Measurements from ENCODE around the gene COL11A2.

Gene COL11A2

GRCh38 chr6:33204415-33205190, 12.3 kb upstream of the COL11A2 start, which contains the start of gene HSD17B8:
TSS of gene HSD17B8 (plus strand) at chr6:33204655. CDS start at chr6:33204669, 14 bp downstream.
- Mint-ChIP-seq H3K27ac (ENCODE audit: low read depth) (peak within 1 kb of the TSS; percentile 71), H3K4me3 (peak within 1 kb of the TSS; percentile 99), H3K4me1 (peaks cover 73% of the 10 kb centered on the region), H3K9me3 (no peaks in the 10 kb centered on the region), H3K27me3 (no peaks in the 10 kb centered on the region), H3K36me3 (ENCODE audit: insufficient read depth) (peaks cover 41% of the 10 kb centered on the region)
- ATAC-seq (replicated peaks; ENCODE audit: extremely low read depth, poor library complexity, severe bottlenecking) (peak; percentile 59), DNase-seq (ENCODE audit: low spot score in 2 of 2) (peak; percentile 72 to 76)

GRCh38 chr6:33204165-33204414, 11.8 kb upstream of the COL11A2 start:
- H3K36me3 Mint-ChIP-seq (ENCODE audit: insufficient read depth): peaks cover 42% of the 10 kb centered on the region
- peak overlapping the region; percentile 99 for H3K4me3 Mint-ChIP-seq
- H3K4me1 Mint-ChIP-seq: peaks cover 73% of the 10 kb centered on the region
- no peaks in the 10 kb centered on the region for H3K27me3 Mint-ChIP-seq
- no peak for DNase-seq (ENCODE audit: low spot score in 2 of 2)
- no peaks in the 10 kb centered on the region for H3K9me3 Mint-ChIP-seq
- peak overlapping the region; percentile 57 for H3K27ac Mint-ChIP-seq (ENCODE audit: low read depth)
- no peak for ATAC-seq (replicated peaks; ENCODE audit: extremely low read depth, poor library complexity, severe bottlenecking)

DNA sequence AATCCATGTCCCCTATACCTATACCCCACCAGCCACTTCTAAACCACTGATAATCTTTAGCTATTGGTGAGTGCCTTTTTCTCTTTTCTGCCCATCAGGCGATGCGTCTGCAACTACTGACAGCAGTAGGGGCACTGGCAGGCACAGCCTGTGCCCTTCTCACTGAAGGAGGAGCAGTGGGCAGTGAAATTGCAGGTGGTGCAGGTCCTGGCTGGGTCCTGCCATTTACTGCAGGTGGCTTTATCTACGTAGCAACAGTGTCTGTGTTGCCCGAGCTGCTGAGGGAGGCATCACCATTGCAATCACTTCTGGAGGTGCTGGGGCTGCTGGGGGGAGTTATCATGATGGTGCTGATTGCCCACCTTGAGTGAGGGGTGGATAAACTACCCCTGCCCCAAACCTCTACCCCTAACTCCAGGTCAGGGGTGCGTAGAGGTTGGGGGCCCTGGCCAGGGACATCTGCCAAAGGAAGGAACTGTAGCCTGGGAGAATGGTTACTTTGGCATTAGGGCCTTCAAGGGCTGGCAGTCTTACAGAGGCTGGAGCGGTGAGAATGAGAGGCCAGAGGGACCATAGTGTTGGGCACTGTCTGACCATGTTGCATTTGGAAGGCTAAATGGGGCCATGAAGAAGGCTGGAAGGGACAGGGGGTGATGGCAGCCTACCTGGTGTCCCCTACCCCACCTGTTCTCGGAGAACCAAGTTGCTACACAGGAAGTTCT, 11.3 kb upstream of the COL11A2 start:
- H3K4me3 Mint-ChIP-seq: peak overlapping the region; percentile 99
- no peaks in the 10 kb centered on the region for H3K9me3 Mint-ChIP-seq
- H3K27ac Mint-ChIP-seq (ENCODE audit: low read depth): peak overlapping the region; percentile 57
- DNase-seq (ENCODE audit: low spot score in 2 of 2) (no peak), ATAC-seq (replicated peaks; ENCODE audit: extremely low read depth, poor library complexity, severe bottlenecking) (no peak)
- H3K27me3 Mint-ChIP-seq: no peaks in the 10 kb centered on the region
- H3K4me1 Mint-ChIP-seq: peaks cover 73% of the 10 kb centered on the region
- H3K36me3 Mint-ChIP-seq (ENCODE audit: insufficient read depth): peaks cover 37% of the 10 kb centered on the region

DNA sequence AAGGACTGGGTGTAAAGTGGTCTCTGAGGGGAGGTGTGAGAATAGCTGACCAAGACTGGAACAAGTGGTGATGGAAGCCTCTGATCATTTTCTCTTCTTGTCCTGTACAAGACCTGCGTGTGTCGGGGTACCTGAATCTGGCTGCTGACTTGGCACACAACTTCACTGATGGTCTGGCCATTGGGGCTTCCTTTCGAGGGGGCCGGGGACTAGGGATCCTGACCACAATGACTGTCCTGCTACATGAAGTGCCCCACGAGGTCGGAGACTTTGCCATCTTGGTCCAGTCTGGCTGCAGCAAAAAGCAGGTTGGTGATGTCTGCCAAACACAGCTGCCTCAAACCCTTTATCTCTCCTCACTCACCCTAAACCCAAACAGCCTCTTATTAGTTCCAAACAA, 10.5 kb upstream of the COL11A2 start:
- H3K27ac Mint-ChIP-seq (ENCODE audit: low read depth): no peak overlapping the region
- DNase-seq (ENCODE audit: low spot score in 2 of 2): no peak
- ATAC-seq (replicated peaks; ENCODE audit: extremely low read depth, poor library complexity, severe bottlenecking): no peak
- H3K36me3 Mint-ChIP-seq (ENCODE audit: insufficient read depth): peaks cover 31% of the 10 kb centered on the region
- peaks cover 78% of the 10 kb centered on the region for H3K4me1 Mint-ChIP-seq
- H3K9me3 Mint-ChIP-seq: no peaks in the 10 kb centered on the region
- H3K27me3 Mint-ChIP-seq: no peaks in the 10 kb centered on the region
- peak overlapping the region; percentile 99 for H3K4me3 Mint-ChIP-seq

DNA sequence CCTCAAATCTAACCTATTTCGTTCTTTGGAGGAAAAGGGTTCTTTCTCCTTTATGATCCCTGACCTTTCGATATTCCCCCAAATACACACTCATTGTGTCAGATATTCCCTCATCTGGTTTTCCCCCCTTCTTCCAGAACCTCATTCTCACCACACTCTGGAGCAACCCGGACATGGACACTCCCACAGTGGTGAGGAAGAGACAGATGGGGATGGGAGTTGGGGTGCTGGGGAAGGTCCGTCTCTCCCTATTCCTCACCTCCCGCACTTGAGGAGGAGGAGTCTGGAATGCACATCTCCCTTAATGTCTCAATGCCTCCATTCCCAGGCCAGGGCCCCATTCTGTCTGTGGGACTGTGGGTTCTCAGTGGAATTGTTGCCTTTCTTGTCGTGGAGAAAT, 9.7 kb upstream of the COL11A2 start:
- ATAC-seq (replicated peaks; ENCODE audit: extremely low read depth, poor library complexity, severe bottlenecking): no peak
- H3K4me3 Mint-ChIP-seq: peak overlapping the region; percentile 99

DNA sequence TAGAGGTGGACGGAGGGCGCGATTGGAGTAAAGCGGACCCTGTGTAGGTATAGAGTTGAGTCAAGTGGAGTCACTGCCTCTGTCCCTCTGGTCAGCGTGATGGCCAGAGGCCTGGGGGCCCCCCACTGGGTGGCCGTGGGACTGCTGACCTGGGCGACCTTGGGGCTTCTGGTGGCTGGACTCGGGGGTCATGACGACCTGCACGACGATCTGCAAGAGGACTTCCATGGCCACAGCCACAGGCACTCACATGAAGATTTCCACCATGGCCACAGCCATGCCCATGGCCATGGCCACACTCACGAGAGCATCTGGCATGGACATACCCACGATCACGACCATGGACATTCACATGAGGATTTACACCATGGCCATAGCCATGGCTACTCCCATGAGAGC, 8.9 kb upstream of the COL11A2 start:
- DNase-seq (ENCODE audit: low spot score in 2 of 2) (no peak), ATAC-seq (replicated peaks; ENCODE audit: extremely low read depth, poor library complexity, severe bottlenecking) (no peak)
- peak overlapping the region; percentile 99 for H3K4me3 Mint-ChIP-seq
- peaks cover 78% of the 10 kb centered on the region for H3K4me1 Mint-ChIP-seq
- H3K27ac Mint-ChIP-seq (ENCODE audit: low read depth): peak overlapping the region; percentile 99
- peaks cover 41% of the 10 kb centered on the region for H3K36me3 Mint-ChIP-seq (ENCODE audit: insufficient read depth)
- H3K27me3 Mint-ChIP-seq: no peaks in the 10 kb centered on the region
- H3K9me3 Mint-ChIP-seq: no peaks in the 10 kb centered on the region

More for the DNA sequence above, 9.7 kb upstream of the COL11A2 start:
- Mint-ChIP-seq H3K9me3 (no peaks in the 10 kb centered on the region), H3K27ac (ENCODE audit: low read depth) (peak overlapping the region; percentile 74), H3K27me3 (no peaks in the 10 kb centered on the region), H3K36me3 (ENCODE audit: insufficient read depth) (peaks cover 37% of the 10 kb centered on the region), H3K4me1 (peaks cover 82% of the 10 kb centered on the region)
- DNase-seq (ENCODE audit: low spot score in 2 of 2): no peak

DNA sequence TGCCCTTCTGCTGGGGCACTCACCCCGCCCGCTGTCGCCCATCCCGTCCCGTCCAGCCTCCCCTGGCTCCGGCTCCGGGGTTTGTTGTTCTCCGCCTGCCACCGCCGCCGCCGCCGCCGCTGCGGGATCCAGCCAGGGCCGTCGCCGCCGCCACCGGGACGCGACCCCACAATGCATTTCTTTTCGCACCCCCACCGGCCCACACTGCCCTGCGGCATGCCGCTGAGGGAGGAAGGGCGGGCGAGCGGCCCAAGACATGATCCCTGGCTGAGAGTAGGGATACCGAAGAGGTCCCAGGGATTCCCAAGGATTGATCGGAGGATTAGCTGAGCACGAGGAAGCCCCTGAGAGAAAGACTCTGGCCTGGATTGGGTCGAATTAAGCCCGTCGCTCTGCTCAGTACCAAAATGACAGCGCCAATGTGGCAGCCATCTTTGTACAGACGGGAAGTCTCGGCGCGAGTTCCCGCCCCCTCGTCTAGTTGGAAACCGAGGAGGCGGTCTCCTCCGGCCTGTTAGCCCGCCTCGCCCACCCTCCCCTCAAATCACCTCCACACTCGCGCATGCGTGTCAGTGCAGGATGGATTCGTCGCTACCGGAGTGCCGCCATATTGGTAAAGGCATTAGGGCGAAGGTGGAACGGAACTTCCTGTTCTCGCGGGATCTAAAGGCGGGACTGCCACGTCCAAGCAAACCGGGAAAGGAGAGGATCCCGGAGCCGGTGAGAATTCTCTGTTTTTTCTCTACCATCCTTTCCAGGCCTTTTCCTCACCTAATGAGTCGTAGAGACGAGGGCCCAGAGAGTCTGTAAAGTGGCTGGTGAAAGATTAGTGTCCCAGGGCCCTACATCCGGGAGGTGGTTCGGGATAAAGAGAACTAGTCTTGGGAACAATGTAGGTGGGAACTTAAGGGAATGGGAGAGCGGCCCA, 8.2 kb upstream of the COL11A2 start, which contains the start of the genes RXRB and SLC39A7:
Gene RXRB, minus strand, starts transcription at position 447 of the 928 bp plus-strand sequence. Its CDS starts 189 bp downstream, at position 258.
Gene SLC39A7, plus strand, starts transcription at position 649 of the 928 bp plus-strand sequence. CDS start 379 bp downstream, outside the sequence.
- Mint-ChIP-seq H3K4me3 (peak within 1 kb of the TSS; percentile 99), H3K36me3 (ENCODE audit: insufficient read depth) (peaks cover 44% of the 10 kb centered on the region), H3K27me3 (no peaks in the 10 kb centered on the region), H3K9me3 (no peaks in the 10 kb centered on the region), H3K4me1 (peaks cover 71% of the 10 kb centered on the region), H3K27ac (ENCODE audit: low read depth) (peak within 1 kb of the TSS; percentile 99)
- peak; percentile 80 for ATAC-seq (replicated peaks; ENCODE audit: extremely low read depth, poor library complexity, severe bottlenecking)
- DNase-seq (ENCODE audit: low spot score in 2 of 2): peak; percentile 90 to 97

- Mint-ChIP-seq H3K4me3 (peak overlapping the region; percentile 99), H3K27ac (ENCODE audit: low read depth) (peak overlapping the region; percentile 99), H3K36me3 (ENCODE audit: insufficient read depth) (peaks cover 44% of the 10 kb centered on the region), H3K27me3 (no peaks in the 10 kb centered on the region), H3K9me3 (no peaks in the 10 kb centered on the region), H3K4me1 (peaks cover 64% of the 10 kb centered on the region)
- peak; percentile 15 for ATAC-seq (replicated peaks; ENCODE audit: extremely low read depth, poor library complexity, severe bottlenecking)
- no peak for DNase-seq (ENCODE audit: low spot score in 2 of 2)
These were observed 7.5 kb upstream of the COL11A2 start for GRCh38 chr6:33199687-33200218.

- peak overlapping the region; percentile 99 for H3K4me3 Mint-ChIP-seq
- no peaks in the 10 kb centered on the region for H3K9me3 Mint-ChIP-seq
- ATAC-seq (replicated peaks; ENCODE audit: extremely low read depth, poor library complexity, severe bottlenecking) (no peak), DNase-seq (ENCODE audit: low spot score in 2 of 2) (no peak)
- H3K27me3 Mint-ChIP-seq: no peaks in the 10 kb centered on the region
- H3K27ac Mint-ChIP-seq (ENCODE audit: low read depth): peak overlapping the region; percentile 99
- peaks cover 59% of the 10 kb centered on the region for H3K4me1 Mint-ChIP-seq
- peaks cover 42% of the 10 kb centered on the region for H3K36me3 Mint-ChIP-seq (ENCODE audit: insufficient read depth)
These were observed 6.7 kb upstream of the COL11A2 start for GRCh38 chr6:33198853-33199436.

DNA sequence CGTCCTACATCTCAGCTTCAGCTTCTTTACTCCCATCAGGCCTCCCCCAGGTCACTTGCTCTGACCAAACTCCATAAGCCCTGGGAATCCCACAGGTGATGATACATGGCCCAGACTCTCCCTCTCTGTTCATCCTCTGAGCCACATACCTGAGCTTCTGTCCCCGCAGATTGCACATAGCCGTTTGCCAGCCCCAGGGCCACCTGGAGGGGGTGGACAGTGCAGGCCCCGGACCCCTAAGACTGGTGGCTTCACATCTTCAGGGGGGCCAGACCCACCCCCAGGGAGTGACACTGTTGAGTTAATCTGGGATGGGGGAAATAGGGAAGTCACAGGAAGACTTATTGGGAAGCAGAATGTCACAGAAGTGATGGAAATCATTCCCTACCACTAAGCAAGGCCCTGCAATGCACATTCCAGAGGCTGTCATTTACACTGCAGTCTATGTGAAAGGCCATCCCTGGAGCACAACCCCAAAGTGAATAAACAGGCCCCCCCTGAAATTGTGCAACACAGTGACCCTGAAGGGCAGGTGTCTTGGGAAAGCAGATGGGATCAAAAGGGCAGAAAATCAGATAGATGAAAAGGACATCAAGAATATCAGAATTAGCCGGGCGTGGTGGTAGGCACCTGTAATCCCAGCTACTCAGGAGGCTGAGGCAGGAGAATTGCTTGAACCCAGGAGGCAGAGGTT, 6.0 kb upstream of the COL11A2 start:
- peak overlapping the region; percentile 99 for H3K27ac Mint-ChIP-seq (ENCODE audit: low read depth)
- H3K4me1 Mint-ChIP-seq: peaks cover 52% of the 10 kb centered on the region
- DNase-seq (ENCODE audit: low spot score in 2 of 2): no peak
- no peaks in the 10 kb centered on the region for H3K27me3 Mint-ChIP-seq
- no peak for ATAC-seq (replicated peaks; ENCODE audit: extremely low read depth, poor library complexity, severe bottlenecking)
- H3K9me3 Mint-ChIP-seq: no peaks in the 10 kb centered on the region
- peaks cover 43% of the 10 kb centered on the region for H3K36me3 Mint-ChIP-seq (ENCODE audit: insufficient read depth)
- H3K4me3 Mint-ChIP-seq: peak overlapping the region; percentile 99

DNA sequence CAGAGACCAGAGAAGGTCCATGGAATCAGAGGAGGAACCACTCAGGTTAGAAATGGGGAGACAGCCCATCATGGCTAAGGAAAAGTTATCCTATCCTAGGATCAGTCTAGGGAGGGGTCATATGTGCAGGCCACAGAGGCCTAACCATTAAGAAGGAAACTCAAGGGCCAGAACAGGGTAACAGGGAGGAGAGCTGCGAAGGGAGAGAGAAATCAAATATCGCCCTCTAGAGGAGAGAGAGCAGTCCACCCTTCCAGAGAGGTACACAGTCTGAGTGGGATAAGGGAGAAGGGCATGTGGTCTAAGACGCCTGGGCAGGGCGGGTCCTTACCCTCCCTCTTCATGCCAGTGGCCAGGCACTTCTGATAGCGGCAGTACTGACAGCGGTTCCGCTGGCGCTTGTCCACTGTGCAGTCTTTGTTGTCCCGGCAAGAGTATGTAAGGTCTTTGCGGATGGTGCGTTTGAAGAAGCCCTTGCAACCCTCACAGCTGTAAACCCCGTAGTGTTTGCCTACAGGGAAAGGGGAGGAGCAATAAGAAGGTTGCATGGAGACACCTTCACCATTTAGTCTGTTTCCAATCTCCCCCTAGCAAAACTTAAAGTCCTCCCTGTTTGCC, 5.3 kb upstream of the COL11A2 start:
- H3K27me3 Mint-ChIP-seq: no peaks in the 10 kb centered on the region
- H3K4me3 Mint-ChIP-seq: peak overlapping the region; percentile 4
- ATAC-seq (replicated peaks; ENCODE audit: extremely low read depth, poor library complexity, severe bottlenecking) (no peak), DNase-seq (ENCODE audit: low spot score in 2 of 2) (no peak)
- H3K9me3 Mint-ChIP-seq: no peaks in the 10 kb centered on the region
- peaks cover 52% of the 10 kb centered on the region for H3K4me1 Mint-ChIP-seq
- peak overlapping the region; percentile 41 for H3K27ac Mint-ChIP-seq (ENCODE audit: low read depth)
- H3K36me3 Mint-ChIP-seq (ENCODE audit: insufficient read depth): peaks cover 37% of the 10 kb centered on the region

Data from central memory CD8-positive, alpha-beta T cell (primary cell).